D341Med (cell line): ENCODE data around the gene INTS11.

ENCODE experiments used
- DNase-seq: peaks from one replicate; pipeline ENCODE4 v3.0.0; 2012; ENCODE audit warnings: low spot score

INTS11 gene

DNA sequence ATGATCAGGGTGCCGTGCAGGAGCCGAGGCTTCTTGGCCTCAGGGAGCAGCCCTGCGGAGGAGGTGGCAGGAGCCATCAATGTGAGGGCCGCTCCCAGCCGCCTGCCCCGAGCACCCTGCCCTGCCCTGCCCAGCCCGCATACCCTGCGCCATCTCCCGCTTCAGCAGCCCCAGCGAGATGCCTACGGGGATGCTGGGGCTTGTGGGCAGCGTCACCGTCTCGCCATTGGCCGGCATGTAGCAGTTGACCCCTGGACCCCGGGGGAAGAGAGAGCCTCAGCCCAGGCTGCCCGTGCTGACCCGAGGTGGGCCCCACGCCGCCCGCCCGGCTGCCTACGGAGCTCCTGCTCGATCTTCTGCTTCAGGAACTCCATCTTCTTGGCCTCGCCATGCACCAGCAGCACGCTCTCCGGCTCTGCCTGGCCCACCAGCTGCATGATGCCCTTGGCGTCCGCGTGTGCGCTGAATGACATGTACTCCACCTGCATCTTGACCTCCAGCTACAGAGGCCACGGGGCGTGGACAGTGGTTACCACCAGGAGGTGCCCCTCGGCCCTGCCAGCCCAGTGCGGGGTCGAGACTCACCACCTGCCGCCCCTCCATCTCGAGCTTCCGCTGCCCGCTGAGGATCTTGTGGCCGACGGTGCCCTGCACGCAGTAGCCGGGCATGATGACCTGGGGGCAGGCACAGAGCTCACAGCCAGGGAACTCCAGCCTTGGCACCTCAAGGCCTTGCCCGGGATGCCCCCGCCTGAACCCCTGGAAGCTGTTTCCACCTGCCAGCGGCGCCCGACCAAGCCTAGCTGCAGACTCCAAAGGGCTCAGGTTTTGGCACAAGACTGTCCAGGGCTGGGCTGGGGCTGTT is 11.8 kb downstream of the INTS11 start:
- no peak for DNase-seq

DNA sequence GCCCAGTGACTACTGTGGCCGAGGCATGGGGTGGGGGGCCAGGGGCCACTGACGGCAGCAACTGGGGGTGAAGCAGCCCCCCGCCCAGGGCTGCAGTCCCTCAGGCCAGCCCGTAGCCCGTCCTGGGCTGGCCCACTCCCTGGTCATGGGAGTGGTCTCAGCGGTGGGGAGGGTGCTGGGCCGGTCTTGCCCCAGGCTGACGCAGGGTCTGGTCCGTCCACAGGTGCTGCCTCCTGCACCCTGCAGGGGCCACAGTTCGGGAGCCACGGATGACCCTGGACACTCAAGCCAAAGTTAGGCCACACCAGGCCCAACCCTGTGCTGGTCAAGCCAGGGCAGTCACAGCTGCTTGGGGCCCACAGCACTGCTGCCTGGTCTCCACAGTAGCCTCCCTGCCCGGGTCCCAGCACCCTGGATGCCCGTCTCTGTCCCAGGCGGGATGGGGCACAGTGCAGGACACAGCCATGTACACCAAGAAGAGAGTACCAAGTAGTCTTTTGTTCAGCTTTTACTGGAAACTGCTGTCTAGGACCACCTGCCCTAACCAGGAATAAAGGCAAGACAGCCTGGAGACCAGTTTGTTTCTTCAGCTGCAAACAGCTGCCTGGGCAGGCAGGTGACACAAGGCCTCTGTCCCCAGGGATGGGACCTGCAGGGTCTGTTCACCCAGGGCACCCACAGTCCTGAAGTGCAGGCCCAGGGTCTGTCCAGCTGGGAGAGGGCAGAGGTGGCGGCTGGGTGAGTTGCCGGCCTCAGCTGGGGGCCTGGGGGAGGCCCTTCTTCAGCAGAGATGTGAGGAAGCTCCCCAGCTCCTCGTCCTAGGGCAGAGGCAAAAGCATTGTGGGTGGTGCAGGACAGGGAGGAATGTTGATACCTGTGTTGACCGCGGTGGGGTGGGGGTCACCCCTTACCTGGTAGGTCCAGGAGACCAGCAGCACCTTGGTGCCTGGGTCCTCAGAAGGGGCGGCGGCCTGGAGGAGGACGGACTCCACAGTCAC is 13.1 kb downstream of the INTS11 start:
- no peak for DNase-seq

DNA sequence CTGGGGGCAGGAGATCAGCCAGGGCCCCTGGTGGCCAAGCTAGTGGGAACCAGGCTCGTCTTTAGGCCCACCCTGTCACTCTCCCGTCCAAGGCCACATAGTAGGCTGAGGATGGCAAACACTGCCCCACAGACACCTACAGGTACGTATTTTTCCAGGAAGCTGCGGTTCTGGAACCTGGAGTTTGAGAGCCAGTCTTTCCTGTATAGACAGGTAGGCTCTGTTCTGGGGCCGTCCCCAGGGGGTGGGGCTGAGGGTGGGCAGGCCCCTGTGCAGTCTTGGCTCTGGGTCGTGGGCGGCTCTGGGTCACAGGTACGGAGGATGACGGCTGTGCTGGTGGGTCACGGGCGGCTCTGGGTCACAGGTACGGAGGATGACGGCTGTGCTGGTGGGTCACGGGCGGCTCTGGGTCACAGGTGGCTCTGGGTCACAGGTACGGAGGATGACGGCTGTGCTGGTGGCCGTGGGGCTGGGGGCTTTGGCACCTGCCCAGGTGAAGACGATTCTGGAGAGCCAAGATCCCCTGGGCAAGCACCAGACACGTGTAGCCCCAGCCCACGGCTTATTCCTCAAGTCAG is 13.9 kb downstream of the INTS11 start:
- DNase-seq, result no peak

DNA sequence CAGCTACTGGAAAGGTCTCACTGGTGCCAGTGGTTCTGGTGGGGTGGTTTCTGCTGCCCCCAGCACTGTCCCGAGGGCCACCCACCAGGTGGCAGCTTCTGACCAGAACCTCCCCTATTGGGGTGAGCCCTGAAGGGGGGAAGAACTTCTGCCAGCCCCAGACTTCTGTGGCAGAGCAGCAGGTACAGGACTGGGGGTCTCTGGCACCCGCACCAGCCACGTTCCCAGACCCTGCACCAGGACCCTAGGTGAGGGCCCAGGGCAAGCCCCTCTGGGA is 14.4 kb downstream of the INTS11 start:
- no peak for DNase-seq

DNA sequence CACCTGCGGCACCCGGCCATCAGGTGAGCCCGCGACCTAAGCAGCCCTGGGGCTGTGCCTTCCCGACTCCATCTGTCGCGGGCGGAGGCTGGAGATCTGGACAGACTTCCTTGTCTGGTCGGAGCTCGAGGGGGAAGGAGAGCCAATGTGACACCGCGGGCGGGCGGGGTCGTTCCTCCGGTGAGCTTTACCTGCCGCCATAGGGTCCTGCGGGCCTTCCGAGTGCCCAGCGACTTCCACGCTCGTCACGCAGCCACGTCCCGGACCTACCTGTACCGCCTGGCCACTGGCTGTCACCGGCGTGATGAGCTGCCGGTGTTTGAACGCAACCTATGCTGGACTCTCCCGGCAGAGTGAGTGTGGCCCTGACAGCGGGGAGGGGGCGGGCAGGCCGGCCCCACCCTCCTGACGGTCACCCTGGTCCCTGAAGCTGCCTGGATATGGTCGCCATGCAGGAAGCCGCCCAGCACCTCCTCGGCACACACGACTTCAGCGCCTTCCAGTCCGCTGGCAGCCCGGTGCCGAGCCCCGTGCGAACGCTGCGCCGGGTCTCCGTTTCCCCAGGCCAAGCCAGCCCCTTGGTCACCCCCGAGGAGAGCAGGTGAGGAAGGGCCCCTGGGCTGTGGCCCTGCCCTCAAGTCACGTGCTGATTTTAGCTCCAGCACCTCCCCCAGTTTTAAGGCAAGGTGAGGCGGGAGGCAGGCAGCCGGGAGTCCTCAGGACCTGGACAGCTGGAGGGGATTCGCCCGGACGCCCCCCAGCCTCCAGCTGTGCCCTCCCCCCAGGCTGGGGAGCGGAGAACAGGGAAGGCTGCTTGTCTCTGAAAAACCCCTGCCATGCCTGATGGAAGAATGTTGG is 15.0 kb downstream of the INTS11 start:
- DNase-seq, result no peak

DNA sequence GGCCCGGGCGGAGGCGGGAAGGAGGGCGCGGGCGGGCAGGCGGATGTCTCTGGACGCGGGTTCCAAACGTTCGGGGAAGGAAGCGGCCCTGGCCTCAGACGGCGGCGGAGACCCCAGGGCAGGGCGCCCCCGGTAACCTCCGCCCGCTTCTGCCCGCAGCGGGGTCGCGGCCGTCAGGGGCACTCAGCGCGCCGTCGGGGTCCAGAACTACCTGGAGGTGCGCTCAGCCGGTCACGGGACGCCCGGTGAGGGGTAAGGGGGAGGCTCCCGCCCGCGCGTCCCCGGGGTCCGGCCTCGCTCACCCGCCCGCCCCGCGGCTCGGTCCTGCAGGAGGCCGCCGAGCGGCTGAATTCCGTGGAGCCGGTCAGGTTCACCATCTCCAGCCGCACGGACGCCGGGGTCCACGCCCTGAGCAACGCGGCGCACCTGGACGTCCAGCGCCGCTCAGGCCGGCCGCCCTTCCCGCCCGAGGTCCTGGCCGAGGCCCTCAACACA is 15.7 kb downstream of the INTS11 start:
- DNase-seq, result no peak

DNA sequence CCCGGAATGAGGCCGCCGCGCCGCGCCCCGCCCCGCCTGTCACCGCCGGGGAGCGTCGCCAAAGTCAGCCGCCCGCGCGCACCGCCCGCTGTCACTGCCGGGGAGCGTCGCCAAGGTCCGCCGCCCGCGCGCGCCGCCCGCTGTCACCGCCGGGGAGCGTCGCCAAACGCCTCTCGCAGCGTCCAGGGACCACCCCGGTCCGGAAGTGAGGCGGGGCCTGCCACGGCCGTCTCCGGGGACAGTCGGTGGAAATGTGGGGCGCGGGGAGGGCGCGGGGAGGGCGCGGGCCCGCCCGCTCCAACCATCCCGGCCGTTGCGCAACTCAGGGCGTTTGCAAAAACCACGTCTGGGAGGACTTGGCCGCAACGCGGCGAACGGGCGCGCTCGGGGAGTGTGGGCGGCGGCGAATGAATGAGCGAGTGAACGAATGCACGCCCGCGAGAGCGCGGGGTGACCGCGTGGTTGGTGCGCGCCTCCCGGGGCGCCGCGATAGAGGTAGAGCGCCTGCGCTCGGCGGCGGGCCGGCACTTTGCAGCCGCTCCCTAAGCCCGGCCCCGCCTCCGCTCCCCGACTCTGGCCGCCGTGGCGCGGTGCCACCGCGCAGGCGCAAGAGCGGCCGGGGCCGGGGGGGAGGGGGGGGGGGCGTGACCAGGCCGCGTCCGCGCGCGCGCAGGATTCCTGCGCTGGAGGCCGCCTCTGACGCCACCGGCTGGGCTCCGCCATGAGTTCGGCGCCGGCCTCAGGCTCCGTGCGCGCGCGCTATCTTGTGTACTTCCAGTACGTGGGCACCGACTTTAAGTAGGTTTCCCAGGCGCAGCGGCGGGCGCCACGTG is 16.3 kb downstream of the INTS11 start, which contains the start of the genes ACAP3 and PUSL1:
Gene ACAP3, minus strand, starts transcription at position 8 of the 833 bp plus-strand sequence. CDS start 115 bp downstream, outside the sequence.
Gene PUSL1, plus strand, starts transcription at position 675 of the 833 bp plus-strand sequence. Its CDS starts 47 bp downstream, at position 722.
- DNase-seq, result peak; percentile 96

DNA sequence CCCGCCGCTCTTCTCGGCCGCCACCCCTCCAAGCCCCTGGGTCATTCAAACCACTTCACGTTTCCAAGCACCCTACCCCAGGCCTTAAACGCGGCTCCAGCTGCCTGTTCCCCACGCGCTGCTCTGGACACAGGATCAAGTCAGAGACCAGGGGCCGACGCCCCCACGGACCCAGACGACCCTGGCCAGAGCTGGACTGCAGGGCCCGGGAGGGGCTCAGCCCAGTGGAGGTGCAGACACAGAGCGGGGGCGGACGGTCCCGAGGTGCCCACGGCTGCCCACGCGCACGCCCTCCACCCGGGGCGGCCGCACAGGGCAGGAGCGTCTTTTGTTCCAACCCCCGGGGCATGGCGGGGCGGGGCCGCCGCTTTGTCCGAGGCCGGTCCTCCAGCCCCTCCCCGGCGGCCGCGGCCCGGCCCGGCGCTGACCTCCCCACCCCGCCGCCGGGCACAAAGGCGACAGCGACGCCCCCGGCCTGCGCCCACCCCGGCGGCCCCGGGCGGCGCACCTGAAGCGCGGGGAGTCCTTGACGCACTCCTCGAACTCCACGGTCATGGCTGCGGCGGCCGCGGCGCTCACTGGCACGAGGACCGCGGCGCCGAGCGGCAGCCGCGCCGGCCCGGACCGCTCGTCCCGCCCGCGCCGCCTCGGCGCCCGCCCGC is 17.1 kb downstream of the INTS11 start:
- DNase-seq, result no peak

DNA sequence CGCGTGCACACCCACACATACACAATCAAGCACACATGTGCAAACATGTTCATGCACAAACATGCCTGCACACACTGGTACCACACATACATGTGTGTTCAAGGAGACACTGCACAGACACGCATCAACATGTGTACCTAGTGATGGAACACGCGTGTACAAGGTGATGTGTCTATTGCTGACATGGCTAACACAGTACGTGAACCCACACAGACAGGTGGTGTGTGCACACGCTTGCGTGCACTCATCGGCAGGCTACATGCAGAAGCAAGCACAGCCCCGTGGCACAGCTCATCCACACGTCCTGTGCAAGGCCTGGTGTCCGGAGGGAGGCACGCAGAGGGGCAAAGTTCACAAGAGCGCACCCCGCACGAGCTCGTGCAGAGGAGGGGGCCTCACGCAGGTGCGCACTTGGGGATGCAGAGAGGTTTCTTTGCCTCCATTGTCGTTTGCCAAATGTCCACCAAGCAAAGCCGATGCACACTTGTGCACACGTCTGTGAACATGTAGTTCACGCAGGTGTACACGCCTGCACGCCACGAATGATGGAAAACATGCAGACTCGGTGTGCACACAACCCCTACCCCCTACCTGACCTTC is 17.7 kb downstream of the INTS11 start:
- no peak for DNase-seq

DNA sequence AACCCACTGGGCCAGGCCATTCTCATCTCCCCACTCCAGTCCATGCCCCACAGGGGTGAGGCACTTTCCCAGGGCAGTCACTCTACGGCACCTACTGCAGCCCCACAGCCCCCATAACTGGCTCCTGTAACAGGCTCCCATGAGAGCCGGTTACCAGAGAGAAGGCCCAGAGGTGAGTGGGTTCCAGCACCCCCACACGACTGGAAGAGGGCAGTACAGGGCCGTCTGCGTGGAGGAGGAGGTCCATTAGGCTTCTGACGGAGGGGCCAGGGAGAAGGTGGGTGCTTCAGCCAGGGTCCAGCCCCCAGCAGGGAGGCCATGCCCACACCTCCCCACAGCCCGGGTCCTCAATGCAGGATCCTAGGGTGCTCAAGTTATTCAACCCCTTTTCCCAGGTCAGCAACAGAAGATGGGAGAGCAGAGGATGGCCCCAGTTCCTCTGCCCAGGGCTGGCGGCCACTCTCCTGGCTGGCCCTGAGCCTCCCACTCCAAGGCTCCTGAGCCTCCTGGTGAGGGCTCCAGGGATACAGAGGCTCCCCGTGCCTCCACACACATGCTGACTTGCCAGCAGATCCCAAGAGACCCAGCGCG is 18.3 kb downstream of the INTS11 start:
- no peak for DNase-seq

DNA sequence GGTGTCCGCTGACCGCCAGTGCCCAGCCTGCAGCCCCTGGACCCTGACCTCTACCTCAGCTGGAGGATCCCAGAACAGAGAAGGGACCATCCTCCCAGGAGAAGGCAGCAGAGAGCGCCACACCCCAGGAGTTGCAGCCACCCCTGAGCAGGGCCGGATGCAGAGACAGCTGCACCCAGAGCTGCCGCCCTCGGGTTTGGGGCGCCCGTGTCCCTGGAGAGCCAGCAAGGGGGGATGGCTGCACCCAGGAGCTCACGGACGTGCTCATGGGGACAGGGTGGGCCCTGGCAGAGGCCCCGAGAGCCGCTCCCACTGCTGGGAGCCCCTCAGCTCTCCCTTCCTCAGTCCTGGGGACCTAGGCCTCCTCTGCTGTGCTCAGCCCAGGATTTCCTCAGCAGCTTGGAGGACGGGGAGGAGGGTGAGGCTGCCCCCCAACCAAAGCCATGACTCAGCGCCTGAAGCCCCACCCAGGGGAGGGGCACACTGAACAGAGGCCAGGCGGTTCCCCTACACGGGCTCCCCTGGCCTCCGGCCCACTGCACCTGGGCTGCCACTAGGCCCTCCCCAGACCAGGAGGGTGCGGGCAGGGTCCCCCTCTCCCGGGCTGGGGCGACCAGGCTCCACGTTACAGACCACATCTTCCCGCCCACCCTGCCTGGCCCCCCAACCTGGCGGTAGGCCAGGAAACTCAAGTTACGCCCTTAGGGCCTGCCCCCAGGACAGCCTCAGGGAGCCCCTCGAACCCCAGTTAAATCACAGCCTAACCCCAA is 19.0 kb downstream of the INTS11 start:
- peak; percentile 77 for DNase-seq

DNA sequence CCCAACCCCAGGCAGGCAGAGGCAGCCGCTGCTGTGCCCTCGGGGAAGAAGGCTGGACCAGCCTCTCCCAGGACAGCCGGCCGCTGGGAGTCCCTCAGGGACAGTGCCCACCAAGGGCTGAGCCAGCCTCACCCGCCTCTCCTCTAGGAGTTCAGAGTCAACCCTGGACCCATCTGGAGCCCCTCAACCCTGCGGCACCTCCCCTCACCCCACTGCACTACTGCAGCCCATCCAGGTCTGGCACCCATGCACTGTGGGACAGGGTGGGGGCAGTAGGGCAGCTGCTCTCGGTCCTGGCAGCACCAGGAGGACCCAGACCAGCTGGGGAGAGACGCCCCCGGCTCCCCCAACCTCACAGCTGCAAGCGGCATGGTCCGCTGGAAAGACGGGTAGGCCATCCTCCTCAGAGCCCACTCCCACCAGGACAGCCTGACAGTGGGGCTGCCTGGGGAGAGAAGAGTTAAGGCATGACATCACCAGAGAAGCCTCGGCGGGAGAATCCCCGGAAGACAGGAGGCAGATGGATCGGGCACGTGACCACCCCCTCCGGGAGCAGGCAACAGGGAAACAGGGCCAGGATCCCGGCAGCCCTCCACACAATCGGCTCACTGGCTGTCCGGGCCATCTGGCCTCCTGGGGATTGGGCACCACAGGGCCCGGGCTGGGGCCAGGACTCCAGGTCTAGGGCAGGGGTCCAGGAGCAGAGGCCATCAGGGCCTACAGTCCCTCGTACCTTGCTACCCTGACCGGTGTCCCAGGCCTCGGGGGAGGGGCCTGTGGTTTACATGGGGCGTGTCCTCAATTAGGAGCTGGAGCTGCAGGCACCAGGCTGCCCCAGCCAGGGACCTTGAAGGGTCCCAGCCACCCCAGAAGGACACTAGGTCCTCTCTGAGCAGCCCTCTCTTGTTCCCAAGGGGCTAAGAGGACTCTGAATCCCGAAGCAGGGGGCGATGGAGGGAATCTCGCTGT is 19.8 kb downstream of the INTS11 start:
- DNase-seq, result peak; percentile 86

DNA sequence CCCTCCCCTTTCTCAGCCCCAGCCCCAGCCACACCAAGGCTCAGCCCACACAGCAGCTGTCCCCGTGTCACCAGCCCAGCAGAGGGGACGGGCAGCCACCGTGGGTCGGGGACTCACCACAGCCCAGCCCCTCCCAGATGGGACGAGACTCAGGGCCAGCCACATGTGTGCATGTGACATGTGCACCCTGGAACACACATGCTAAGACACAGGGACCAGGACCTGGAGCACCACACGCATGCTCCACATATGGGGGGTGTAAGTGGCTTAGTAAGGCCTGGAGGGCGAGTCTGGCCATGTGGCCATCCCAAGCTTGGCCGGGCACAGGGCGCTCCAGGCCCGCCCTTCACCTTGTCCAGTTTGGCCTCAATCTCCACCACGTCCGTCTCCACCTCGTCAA is 20.7 kb downstream of the INTS11 start:
- DNase-seq, result no peak

DNA sequence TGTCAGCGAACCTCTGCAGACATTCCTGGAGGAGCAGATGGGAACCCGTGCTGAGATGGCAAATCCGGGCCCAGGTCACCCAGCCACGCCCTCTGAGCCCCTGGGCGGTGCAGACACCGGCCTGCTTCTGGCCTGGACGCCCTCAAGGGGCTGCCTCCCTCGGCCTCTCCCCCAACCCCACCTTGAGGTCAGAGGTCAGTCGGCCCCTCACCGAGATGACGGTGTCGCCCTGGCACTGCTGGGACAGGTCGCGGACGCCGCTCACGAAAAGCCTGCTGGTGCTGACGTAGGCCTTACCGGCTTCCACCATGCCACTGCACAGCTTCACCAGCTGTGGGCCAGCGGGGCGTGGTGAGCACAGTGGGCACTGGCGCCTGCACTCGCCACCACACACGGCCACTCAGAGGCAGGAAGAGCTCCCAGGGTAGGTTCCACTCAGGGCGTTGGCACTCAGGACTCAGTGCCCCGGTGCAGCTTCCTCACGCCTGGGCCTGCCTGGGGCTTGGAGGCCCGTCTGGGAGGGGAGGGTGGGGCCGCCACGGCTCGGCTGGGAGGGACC is 21.4 kb downstream of the INTS11 start:
- no peak for DNase-seq

DNA sequence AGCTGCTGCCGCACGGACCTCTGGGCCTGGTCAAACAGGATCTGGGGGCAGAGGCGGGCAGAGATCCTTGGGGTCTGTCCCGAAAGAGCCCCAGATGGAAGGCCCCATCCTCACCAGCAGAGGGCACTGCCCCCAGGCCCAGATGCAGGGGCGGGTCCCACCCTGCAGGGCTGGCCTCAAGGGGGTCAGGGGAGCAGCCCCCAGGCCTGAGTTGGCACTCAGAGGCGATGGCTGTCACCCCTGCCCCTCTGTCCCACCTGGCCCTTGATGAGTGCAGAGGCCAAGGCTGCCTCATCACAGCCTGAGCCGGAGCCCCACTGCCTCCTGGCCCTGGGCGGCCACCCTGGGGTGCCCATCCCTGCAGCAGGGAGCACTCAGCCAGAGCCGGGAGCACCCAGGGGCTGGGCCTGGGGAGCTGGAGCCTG is 22.4 kb downstream of the INTS11 start:
- DNase-seq, result no peak

DNA sequence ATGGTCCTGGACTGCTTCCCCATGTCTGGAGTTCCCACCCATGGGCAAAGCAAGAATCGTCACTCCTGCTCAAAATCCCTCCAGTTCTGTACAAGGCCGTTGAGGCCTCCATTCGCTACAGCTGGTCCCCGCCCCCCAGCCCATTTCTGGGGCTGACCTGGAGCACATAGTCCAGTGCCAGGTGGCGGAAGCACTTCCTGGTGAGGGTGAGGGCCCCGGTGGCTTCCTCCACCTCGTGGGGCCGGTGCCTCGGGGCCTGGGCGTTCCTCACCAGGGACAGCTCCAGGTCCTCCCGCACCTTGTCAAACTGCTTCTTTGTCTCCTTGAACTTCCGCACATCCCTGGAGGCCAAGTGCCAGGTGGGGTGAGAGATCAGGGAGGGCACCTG is 24.1 kb downstream of the INTS11 start:
- DNase-seq, result no peak
